Breast epithelium (tissue), 3 donors: Measurements from ENCODE around the gene TYR.

Source experiments
- CTCF ChIP-seq, 3 donors: fragments of 450-650 bp; IDR thresholded peaks; one replicate each; pipeline ENCODE4 v1.5.1; 2016 to 2017; ENCODE audit warnings: antibody characterized with exemption in 3 of 3, mild to moderate bottlenecking in 3 of 3, moderate library complexity in 3 of 3
- POLR2A ChIP-seq: fragments of 450-650 bp; IDR thresholded peaks from one replicate; pipeline ENCODE4 v1.6.1; 2016; ENCODE audit warnings: antibody characterized with exemption, mild to moderate bottlenecking, moderate library complexity

DNA sequence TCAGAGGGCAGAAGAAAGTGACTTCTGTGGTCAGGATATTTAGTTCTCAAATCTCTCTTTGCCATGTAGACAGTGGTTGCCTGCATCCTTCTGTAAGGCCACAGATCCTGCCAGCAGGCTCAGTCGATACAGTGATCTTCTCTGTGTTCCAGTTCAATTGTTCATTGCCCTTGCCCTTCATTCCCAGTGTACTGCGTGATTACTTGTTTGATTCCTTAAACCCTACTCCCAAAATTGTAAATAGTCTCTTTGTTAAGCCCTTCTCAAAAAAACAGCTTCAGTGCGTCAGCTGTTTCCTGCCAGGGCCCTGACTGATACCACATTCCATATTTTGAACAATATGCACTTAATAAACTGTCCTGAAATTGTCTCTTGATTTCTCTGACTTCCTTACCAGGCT lies 9.3 kb upstream of the TYR start:
- no peak for TF ChIP-seq POLR2A
- no peak for TF ChIP-seq CTCF (IDR thresholded peaks at IDR 0.05)
